Measurements from ENCODE around the gene GPR132. TPM values are rescaled to one million over a fixed set of nuclear protein-coding genes. Genes with fewer than 3 reads are reported as not detected.
"Not testable (repeated sequence)": the region's sequence is repeated elsewhere in the genome, so short reads cannot be mapped to it uniquely, and the experiment has no call there.

GPR132 gene
- polyA plus RNA-seq, 1 donor, result 0.33 TPM

GRCh38 chr14:105075379-105076295 is 10.4 kb upstream of the GPR132 start:
- no peak for DNase-seq

DNA sequence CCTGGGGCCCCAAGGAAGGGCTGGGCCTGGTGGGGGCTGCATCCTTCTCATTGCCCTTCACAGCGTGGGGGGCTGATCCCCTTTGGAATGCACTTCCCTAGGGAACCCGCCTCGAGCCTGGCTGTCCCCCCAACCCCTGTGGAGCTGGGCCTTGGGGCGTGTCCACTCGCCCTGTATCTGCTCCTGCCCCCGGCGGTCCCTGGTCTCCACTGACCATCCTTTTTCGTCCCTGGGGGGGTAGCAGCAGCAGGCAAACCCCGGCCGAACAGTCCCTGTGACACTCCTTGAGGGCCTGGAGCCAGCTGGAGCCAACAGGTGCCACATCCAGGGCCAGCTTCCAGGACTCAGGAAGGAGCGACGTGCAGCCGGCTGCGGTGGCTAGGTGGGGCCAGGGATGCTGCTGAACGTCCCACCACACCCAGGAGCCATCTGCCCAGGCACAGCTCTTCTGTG is 9.4 kb upstream of the GPR132 start:
- no peak for DNase-seq

- no peak for DNase-seq
These were observed 8.7 kb upstream of the GPR132 start for GRCh38 chr14:105073720-105074600.

GRCh38 chr14:105072892-105073719 is 7.9 kb upstream of the GPR132 start:
- no peak for DNase-seq

- DNase-seq, result no peak
These were observed 7.2 kb upstream of the GPR132 start for GRCh38 chr14:105072381-105072861.

DNA sequence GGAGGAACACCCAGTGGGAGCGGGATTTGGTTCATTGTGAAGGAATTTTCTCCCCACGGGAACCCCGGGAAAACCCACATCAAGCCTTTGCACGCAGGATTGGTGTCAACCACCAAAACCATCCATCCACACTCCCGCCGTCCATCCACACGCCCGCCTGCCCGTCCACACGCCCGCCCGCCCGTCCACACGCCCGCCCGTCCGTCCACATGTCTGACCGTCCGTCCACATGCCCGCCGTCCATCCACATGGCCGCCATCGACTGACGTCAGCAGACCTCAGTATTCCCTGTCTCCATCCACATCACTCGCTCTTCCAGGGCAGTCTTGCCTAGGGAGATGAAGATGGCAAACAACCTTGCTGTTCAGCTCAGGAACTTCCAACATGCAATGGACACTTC is 6.7 kb upstream of the GPR132 start:
- no peak for DNase-seq

DNA sequence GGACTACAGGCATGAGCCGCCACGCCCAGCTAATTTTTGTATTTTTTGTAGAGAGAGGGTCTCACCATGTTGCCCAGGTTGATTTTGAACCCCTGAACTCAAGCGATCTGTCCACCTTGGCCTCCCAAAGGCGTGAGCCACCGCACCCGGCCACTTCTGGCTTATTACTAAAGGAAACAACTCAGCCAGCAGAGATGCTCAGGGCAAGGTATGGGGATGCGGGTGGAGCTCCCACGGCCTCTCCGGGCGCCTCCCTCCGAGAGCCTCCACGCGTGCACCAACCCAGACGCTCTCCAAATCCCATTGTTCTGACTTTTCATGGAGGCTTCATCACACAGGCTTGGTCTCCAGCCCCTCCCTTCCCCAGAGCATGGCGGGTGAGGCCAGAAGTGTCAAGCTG is 6.1 kb upstream of the GPR132 start:
- no peak for DNase-seq

GRCh38 chr14:105070760-105071137 is 5.5 kb upstream of the GPR132 start:
- DNase-seq, result no peak

GRCh38 chr14:105069871-105070759 is 4.9 kb upstream of the GPR132 start:
- DNase-seq, result no peak

DNA sequence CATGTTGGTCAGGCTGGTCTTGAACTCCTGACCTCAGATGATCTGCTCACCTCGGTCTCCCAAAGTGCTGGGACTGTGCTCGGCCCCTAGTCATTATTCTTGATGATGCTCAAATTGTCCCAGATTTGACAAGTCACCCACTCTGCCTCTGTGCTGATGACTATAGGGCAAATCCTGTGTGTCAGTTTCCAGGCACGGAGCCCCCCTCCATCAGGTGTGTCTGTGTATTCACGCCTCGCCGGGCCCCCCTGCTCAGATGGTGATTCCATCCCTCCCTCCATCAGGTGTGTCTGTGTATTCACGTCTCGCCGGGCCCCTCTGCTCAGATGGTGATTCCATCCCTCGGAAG is 4.3 kb upstream of the GPR132 start:
- no peak for DNase-seq

GRCh38 chr14:105068818-105069217 is 3.6 kb upstream of the GPR132 start:
- DNase-seq, result no peak

- no peak for DNase-seq
These were observed 2.7 kb upstream of the GPR132 start for GRCh38 chr14:105067969-105068301.

GRCh38 chr14:105067140-105067968 is 2.1 kb upstream of the GPR132 start:
- DNase-seq, result no peak

GRCh38 chr14:105066240-105067071 is 1.2 kb upstream of the GPR132 start:
- no peak for DNase-seq

DNA sequence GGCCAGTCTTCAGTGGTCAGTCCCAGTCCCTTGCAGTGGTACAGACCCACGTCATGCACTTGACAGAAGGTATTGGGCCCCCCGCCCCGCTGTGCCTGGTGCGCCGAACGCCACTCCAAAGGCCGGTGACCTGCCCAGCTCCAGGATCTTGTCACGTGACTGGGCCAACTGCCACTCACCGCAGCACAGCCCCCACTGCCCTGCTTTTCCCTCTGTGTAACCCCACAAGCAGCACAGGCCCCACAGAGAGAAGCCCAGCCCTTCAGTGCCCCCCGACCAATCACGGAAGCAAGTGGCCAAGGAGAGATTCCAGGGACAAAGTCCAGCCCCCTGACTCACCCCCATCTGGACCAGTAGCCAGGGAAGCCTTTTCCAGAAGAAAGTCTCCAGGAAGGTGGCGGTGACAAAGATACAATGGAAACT is 498 bp downstream of the GPR132 start:
- no peak for DNase-seq

DNA sequence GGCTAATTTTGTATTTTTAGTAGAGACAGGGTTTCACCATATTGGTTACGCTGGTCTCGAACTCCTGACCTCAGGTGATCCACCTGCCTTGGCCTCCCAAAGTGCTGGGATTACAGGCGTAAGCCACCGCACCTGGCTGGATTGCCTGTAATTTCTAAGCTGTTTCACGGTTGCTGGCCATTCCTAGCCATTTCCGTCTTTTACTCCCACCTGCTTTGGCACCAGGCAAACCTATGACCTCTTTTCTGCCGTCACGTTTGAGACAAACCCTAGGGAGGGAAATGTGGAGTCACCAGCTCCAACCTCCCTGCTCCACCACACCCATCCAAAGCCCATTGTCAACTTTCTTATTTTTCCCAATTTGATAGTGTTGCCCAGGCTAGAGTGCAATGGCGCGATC is 1.2 kb downstream of the GPR132 start:
- DNase-seq, result no peak

DNA sequence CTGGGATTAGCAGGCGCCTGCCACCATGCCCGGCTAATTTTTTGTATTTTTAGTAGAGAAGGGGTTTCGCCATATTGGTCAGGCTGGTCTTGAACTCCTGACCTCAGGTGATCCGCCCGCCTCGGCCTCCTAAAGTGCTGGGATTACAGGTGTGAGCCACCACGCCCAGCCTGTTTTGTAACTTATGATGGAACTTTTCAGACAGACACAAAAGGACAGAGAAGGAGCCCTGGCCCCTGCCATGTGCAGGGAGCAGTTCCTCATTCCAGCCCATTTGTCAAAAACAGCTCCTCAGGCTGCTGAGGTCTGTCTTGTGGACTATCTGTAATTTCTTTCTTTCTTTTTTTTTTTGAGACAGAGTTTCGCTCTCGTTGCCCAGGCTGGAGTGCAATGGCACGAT is 1.7 kb downstream of the GPR132 start:
- DNase-seq, result not testable (repeated sequence)

DNA sequence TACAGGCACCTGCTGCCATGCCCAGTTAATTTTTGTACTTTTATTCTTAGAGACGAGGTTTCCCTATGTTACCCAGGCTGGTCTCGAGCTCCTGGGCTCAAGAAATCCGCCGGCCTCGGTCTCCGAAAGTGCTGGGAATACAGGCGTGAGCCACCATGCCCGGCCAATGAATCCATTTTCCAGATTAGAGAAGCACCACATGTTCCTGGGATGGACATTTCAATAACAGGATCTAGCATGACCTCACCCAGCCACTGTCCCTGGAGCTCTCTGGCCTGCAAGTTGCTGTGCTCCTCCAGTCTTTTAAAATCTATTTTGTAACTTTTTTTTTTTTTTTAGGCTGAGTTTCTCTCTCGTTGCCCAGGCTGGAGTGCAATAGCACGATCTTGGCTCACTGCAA is 2.2 kb downstream of the GPR132 start:
- no peak for DNase-seq

GRCh38 chr14:105062048-105062433 is 3.2 kb downstream of the GPR132 start:
- DNase-seq, result no peak

Measured in left kidney (tissue), 2 donors.